GM23248 (cell line): ENCODE measurements around the gene P2RX5.

Experiments
- EZH2 ChIP-seq: fragments of 200-600 bp; sonication (generic); IDR thresholded peaks from 2 replicates; pipeline ENCODE4 v1.6.1; 2018; ENCODE audit warnings: antibody characterized with exemption, mild to moderate bottlenecking; ENCODE audit not compliant: insufficient read depth, poor library complexity, severe bottlenecking
- EZH2phosphoT487 ChIP-seq: fragments of 200-600 bp; sonication (generic); IDR thresholded peaks from 2 replicates; pipeline ENCODE4 v1.6.1; 2018; ENCODE audit warnings: antibody characterized with exemption, moderate library complexity, mild to moderate bottlenecking, low read depth; ENCODE audit not compliant: insufficient read depth

- no peak for TF ChIP-seq EZH2phosphoT487
- TF ChIP-seq EZH2: no peak
Observed at GRCh38 chr17:3699951-3700350, 4.0 kb upstream of the P2RX5 start.
